ENCODE measurements around the gene WDR54.
"Not testable (repeated sequence)": the region's sequence is repeated elsewhere in the genome, so short reads cannot be mapped to it uniquely, and the experiment has no call there.

The WDR54 gene

DNA sequence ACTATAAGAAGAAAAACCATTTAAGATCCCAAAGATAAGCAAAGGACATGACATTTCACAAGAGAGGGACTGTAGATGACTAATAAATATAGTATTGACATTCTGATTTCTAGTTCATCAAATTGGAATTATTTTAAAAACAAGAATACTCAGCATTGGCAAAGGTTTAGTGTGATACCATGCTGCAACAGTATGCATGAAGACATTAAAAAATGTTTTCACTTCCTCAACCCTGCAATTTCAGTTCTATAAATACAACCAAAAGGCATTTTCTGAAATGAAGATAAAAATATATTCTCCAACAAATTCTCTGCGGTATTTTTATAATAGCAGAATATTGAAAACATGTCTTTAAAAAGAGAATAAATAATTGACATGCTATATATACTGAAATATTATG lies 2.2 kb upstream of the WDR54 start:
- no peak overlapping the region for H3K9ac ChIP-seq (ENCODE audit: insufficient read length)
- H3K4me3 ChIP-seq = no peak overlapping the region
- no peak overlapping the region for H3K27ac ChIP-seq
- no peak for DNase-seq (ENCODE audit: low read depth, low spot score)
- H3K36me3 ChIP-seq (ENCODE audit: insufficient read depth, low read length) = no peaks in the 10 kb centered on the region
- TF ChIP-seq EZH2 (IDR thresholded peaks at IDR 0.05) (no peak), FOXP2 (optimal IDR thresholded peaks at IDR 0.05; ENCODE audit: control extremely low read depth, extremely low read length, insufficient read depth) (no peak), POLR2AphosphoS5 (IDR thresholded peaks at IDR 0.05; ENCODE audit: borderline replicate concordance, low read depth, low read length) (no peak)
- no peaks in the 10 kb centered on the region for H3K9me3 ChIP-seq (ENCODE audit: low read depth, low read length)

DNA sequence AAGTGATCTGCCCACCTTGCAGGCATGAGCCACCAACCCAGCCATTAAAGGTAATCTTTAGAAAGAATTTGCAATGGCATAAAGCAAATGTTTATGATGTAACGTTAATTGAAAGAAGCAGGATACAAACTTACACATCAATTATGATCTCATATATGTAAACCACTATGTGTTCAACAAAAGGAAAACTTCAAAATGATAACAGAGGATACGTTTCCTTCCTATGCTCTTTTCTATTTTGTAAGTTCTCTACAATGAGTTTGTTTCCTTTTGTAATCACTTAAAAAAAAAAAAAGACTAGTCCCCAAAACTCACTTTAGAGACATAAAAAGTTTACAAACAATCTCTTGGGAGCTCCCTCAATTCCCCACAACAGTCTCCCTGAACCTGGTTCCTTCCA lies 1.5 kb upstream of the WDR54 start:
- Histone ChIP-seq H3K36me3 (ENCODE audit: insufficient read depth, low read length) (no peaks in the 10 kb centered on the region), H3K9ac (ENCODE audit: insufficient read length) (no peak overlapping the region), H3K9me3 (ENCODE audit: low read depth, low read length) (no peaks in the 10 kb centered on the region), H3K27ac (no peak overlapping the region), H3K4me3 (no peak overlapping the region)
- no peak for DNase-seq (ENCODE audit: low read depth, low spot score)
- TF ChIP-seq POLR2AphosphoS5 (IDR thresholded peaks at IDR 0.05; ENCODE audit: borderline replicate concordance, low read depth, low read length) = no peak
- TF ChIP-seq FOXP2 (optimal IDR thresholded peaks at IDR 0.05; ENCODE audit: control extremely low read depth, extremely low read length, insufficient read depth) = no peak
- no peak for TF ChIP-seq EZH2 (IDR thresholded peaks at IDR 0.05)

GRCh38 chr2:74420443-74421103 lies 957 bp upstream of the WDR54 start:
- not testable (repeated sequence) for H3K36me3 ChIP-seq (ENCODE audit: insufficient read depth, low read length); H3K9me3 ChIP-seq (ENCODE audit: low read depth, low read length); H3K27ac ChIP-seq; H3K9ac ChIP-seq (ENCODE audit: insufficient read length); DNase-seq (ENCODE audit: low read depth, low spot score)
- H3K4me3 ChIP-seq = peak overlapping the region; percentile 86

DNA sequence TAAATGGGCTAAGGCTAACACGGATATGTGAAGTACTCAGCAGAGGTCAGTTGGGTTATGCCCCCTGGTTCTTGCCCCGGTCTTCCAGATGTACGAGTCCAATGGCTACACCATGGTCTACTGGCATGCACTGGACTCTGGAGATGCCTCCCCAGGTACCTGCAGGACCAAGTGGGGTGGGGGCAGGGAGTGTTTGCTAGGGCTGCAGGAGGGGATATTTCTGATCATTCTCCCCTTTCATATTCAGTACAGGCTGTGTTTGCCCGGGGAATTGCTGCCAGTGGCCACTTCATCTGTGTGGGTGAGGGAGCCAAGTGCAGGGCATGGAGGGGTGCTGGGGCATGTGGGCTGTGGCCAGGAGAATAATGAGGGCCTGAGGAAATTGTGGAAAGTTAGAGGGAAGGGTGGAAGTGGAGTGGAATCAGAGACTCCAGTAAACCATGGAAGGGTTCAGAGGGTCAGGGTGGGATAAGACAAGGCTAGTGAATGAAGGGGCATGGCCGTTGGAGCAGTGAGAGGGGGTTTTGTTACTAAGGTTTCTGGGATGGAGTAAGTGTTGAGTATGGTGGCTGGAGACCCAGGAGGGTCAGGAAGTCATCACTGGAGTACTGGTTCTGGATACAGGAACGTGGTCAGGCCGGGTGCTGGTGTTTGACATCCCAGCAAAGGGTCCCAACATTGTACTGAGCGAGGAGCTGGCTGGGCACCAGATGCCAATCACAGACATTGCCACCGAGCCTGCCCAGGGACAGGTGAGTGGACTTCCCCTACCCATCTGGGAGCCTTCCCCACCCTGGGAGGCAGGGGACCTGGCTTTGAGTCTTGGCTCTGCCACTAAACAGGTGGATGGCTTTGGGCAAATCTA lies 1.9 kb downstream of the WDR54 start:
- H3K27ac ChIP-seq = no peak overlapping the region
- no peaks in the 10 kb centered on the region for H3K9me3 ChIP-seq (ENCODE audit: low read depth, low read length)
- TF ChIP-seq POLR2AphosphoS5 (IDR thresholded peaks at IDR 0.05; ENCODE audit: borderline replicate concordance, low read depth, low read length) = no peak
- H3K36me3 ChIP-seq (ENCODE audit: insufficient read depth, low read length) = no peaks in the 10 kb centered on the region; the same call in 1 of the 2 replicates
- H3K4me3 ChIP-seq = no peak overlapping the region
- no peak for DNase-seq (ENCODE audit: low read depth, low spot score)
- no peak overlapping the region for H3K9ac ChIP-seq (ENCODE audit: insufficient read length)

- TF ChIP-seq POLR2AphosphoS5 (IDR thresholded peaks at IDR 0.05; ENCODE audit: borderline replicate concordance, low read depth, low read length) (peak; percentile 37; the same call in 1 of the 2 replicates), EZH2 (IDR thresholded peaks at IDR 0.05) (no peak)
- no peaks in the 10 kb centered on the region for H3K9me3 ChIP-seq (ENCODE audit: low read depth, low read length)
- no peak overlapping the region for H3K27ac ChIP-seq
- DNase-seq (ENCODE audit: low read depth, low spot score) = no peak
- H3K4me3 ChIP-seq = no peak overlapping the region
- no peak overlapping the region for H3K9ac ChIP-seq (ENCODE audit: insufficient read length)
- peaks cover 4% of the 10 kb centered on the region; the same call in 1 of the 2 replicates for H3K36me3 ChIP-seq (ENCODE audit: insufficient read depth, low read length)
Observed at GRCh38 chr2:74424139-74424992, 2.8 kb downstream of the WDR54 start.

GRCh38 chr2:74424995-74425406 lies 3.5 kb downstream of the WDR54 start:
- Histone ChIP-seq H3K36me3 (ENCODE audit: insufficient read depth, low read length) (peaks cover 4% of the 10 kb centered on the region; the same call in 1 of the 2 replicates), H3K27ac (no peak overlapping the region)
- TF ChIP-seq EZH2 (IDR thresholded peaks at IDR 0.05) (no peak), POLR2AphosphoS5 (IDR thresholded peaks at IDR 0.05; ENCODE audit: borderline replicate concordance, low read depth, low read length) (no peak), FOXP2 (optimal IDR thresholded peaks at IDR 0.05; ENCODE audit: control extremely low read depth, extremely low read length, insufficient read depth) (no peak)

GRCh38 chr2:74425523-74425922 lies 4.0 kb downstream of the WDR54 start:
- DNase-seq (ENCODE audit: low read depth, low spot score) = no peak
- H3K9ac ChIP-seq (ENCODE audit: insufficient read length) = no peak overlapping the region
- no peak overlapping the region for H3K4me3 ChIP-seq
- H3K36me3 ChIP-seq (ENCODE audit: insufficient read depth, low read length) = peaks cover 4% of the 10 kb centered on the region; the same call in 1 of the 2 replicates
- no peak overlapping the region for H3K27ac ChIP-seq
- H3K9me3 ChIP-seq (ENCODE audit: low read depth, low read length) = no peaks in the 10 kb centered on the region
- TF ChIP-seq FOXP2 (optimal IDR thresholded peaks at IDR 0.05; ENCODE audit: control extremely low read depth, extremely low read length, insufficient read depth) = no peak
- TF ChIP-seq POLR2AphosphoS5 (IDR thresholded peaks at IDR 0.05; ENCODE audit: borderline replicate concordance, low read depth, low read length) = no peak
- TF ChIP-seq EZH2 (IDR thresholded peaks at IDR 0.05) = no peak

More at GRCh38 chr2:74424995-74425406, 3.5 kb downstream of the WDR54 start:
- Histone ChIP-seq H3K9me3 (ENCODE audit: low read depth, low read length) (no peaks in the 10 kb centered on the region), H3K4me3 (no peak overlapping the region), H3K9ac (ENCODE audit: insufficient read length) (no peak overlapping the region)
- DNase-seq (ENCODE audit: low read depth, low spot score) = no peak

DNA sequence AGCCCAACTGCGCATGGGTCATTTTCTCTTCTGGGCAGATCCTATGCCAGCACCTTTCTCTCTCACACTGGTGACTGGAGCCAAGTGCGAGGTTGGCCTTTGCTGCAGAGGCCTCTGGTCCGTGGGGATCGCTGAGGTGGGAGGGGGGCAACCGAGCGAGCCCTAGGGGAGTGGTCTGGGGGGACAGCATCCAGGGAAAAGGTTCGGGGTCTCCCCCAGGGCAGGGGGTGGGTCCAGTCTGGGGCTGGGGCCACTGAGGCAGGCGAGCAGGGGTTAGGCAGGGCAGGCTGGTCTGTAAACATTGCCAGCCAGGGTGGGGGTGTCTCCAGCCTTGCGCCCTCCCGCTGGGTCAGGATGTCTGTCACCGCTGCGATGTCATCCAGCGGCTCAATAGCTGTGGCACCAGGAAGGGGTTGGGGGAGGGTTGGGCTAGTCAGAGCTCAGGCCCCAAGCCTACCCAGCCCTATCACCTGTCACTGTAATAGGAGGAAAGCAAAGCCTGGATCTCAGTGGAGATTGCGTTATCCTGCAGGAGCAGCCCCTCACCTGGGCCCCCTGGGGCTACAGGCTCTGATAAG lies 4.7 kb downstream of the WDR54 start:
- Histone ChIP-seq H3K4me3 (no peak overlapping the region), H3K9me3 (ENCODE audit: low read depth, low read length) (no peaks in the 10 kb centered on the region), H3K27ac (no peak overlapping the region), H3K9ac (ENCODE audit: insufficient read length) (no peak overlapping the region), H3K36me3 (ENCODE audit: insufficient read depth, low read length) (peaks cover 4% of the 10 kb centered on the region; the same call in 1 of the 2 replicates)
- TF ChIP-seq POLR2AphosphoS5 (IDR thresholded peaks at IDR 0.05; ENCODE audit: borderline replicate concordance, low read depth, low read length) = no peak
- no peak for TF ChIP-seq FOXP2 (optimal IDR thresholded peaks at IDR 0.05; ENCODE audit: control extremely low read depth, extremely low read length, insufficient read depth)
- TF ChIP-seq EZH2 (IDR thresholded peaks at IDR 0.05) = no peak
- DNase-seq (ENCODE audit: low read depth, low spot score) = no peak

All from SK-N-MC (cell line).